ENCODE results near the gene NQO2. TPM values are rescaled to one million over a fixed set of nuclear protein-coding genes. Genes with fewer than 3 reads are reported as not detected.

Gene NQO2, protein sequence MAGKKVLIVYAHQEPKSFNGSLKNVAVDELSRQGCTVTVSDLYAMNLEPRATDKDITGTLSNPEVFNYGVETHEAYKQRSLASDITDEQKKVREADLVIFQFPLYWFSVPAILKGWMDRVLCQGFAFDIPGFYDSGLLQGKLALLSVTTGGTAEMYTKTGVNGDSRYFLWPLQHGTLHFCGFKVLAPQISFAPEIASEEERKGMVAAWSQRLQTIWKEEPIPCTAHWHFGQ
- 37.0 TPM for total RNA-seq
- 291 TPM for polyA plus RNA-seq (ENCODE audit: insufficient read depth, low read depth, low replicate concordance)
- long read RNA-seq, donor 1, full-length matches to known transcripts: 12 of 12 reads
- long read RNA-seq, donor 1, partial matches to known transcripts: 0 of 12 reads
- long read RNA-seq, donor 1, other reads (novel, unspliced or antisense): 0 of 12 reads
- long read RNA-seq, donor 2, full-length matches to known transcripts: 24 of 32 reads
- long read RNA-seq, donor 2, partial matches to known transcripts: 8 of 32 reads
- long read RNA-seq, donor 2, other reads (novel, unspliced or antisense): 0 of 32 reads
- long read RNA-seq, donor 3, full-length matches to known transcripts: 31 of 36 reads
- long read RNA-seq, donor 3, partial matches to known transcripts: 0 of 36 reads
- long read RNA-seq, donor 3, other reads (novel, unspliced or antisense): 5 of 36 reads
- long read RNA-seq, donor 4, full-length matches to known transcripts: 16 of 16 reads
- long read RNA-seq, donor 4, partial matches to known transcripts: 0 of 16 reads
- long read RNA-seq, donor 4, other reads (novel, unspliced or antisense): 0 of 16 reads
- long read RNA-seq, donor 5, full-length matches to known transcripts: 1 of 1 reads
- long read RNA-seq, donor 5, partial matches to known transcripts: 0 of 1 reads
- long read RNA-seq, donor 5, other reads (novel, unspliced or antisense): 0 of 1 reads
- long read RNA-seq, donor 6, full-length matches to known transcripts: 24 of 35 reads
- long read RNA-seq, donor 6, partial matches to known transcripts: 11 of 35 reads
- long read RNA-seq, donor 6, other reads (novel, unspliced or antisense): 0 of 35 reads
- long read RNA-seq, donor 7, full-length matches to known transcripts: 20 of 38 reads
- long read RNA-seq, donor 7, partial matches to known transcripts: 4 of 38 reads
- long read RNA-seq, donor 7, other reads (novel, unspliced or antisense): 14 of 38 reads
- long read RNA-seq, donor 8, full-length matches to known transcripts: 10 of 10 reads
- long read RNA-seq, donor 8, partial matches to known transcripts: 0 of 10 reads
- long read RNA-seq, donor 8, other reads (novel, unspliced or antisense): 0 of 10 reads
- long read RNA-seq, donor 9, full-length matches to known transcripts: 3 of 3 reads
- long read RNA-seq, donor 9, partial matches to known transcripts: 0 of 3 reads
- long read RNA-seq, donor 9, other reads (novel, unspliced or antisense): 0 of 3 reads
- long read RNA-seq, donor 10, full-length matches to known transcripts: 15 of 25 reads
- long read RNA-seq, donor 10, partial matches to known transcripts: 10 of 25 reads
- long read RNA-seq, donor 10, other reads (novel, unspliced or antisense): 0 of 25 reads

DNA sequence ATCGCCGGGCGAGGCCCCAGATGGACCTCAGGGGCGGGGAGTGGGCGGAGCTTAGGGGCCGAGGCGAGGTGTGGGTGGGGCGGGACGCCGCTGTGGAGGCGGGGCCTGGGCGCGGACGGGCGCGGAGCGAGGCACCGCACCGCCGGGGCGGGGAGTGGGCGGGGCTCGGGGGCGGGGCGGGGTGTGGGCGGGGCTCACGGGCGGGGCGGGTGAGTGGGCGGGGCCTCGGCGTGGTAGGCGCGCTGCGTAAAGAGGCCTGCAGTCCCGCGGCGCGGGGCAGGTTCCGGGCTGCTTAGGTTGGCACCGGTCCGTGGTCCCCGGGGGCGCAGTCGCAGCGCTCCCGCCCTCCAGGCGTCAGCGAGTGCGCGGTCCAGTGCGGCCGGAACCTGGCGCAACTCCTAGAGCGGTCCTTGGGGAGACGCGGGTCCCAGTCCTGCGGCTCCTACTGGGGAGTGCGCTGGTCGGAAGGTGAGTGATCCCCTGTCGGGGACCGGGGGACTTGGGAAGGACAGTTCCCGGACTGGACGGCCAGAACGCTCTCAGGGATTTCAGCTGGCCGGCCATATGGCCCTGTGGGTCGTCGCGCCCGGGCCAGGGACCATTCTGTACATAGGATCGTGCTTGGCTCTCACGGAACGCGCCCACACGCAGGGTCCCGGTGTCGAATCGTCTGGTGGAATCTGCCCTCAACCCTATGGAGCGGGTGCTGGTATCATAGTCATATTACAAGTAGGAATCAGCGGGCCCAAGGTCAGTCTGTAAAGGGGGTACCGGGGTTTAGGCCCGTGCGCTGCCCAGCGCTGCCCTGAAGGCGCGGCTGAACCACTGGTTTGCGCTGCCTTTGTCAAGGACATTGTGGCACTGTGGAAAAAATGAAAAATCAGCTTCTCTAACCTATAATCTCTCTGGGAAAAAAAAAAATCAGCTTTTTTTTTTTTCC lies at the start of gene NQO2:
Gene NQO2, plus strand, starts transcription at position 277 of the 940 bp plus-strand sequence. CDS start 6,659 bp downstream, outside the sequence.
- TF ChIP-seq, protein P1, sequence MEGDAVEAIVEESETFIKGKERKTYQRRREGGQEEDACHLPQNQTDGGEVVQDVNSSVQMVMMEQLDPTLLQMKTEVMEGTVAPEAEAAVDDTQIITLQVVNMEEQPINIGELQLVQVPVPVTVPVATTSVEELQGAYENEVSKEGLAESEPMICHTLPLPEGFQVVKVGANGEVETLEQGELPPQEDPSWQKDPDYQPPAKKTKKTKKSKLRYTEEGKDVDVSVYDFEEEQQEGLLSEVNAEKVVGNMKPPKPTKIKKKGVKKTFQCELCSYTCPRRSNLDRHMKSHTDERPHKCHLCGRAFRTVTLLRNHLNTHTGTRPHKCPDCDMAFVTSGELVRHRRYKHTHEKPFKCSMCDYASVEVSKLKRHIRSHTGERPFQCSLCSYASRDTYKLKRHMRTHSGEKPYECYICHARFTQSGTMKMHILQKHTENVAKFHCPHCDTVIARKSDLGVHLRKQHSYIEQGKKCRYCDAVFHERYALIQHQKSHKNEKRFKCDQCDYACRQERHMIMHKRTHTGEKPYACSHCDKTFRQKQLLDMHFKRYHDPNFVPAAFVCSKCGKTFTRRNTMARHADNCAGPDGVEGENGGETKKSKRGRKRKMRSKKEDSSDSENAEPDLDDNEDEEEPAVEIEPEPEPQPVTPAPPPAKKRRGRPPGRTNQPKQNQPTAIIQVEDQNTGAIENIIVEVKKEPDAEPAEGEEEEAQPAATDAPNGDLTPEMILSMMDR (IDR thresholded peaks at IDR 0.05; ENCODE audit: borderline replicate concordance, extremely low read depth, insufficient read depth): no peak
- peaks cover 0 to 8% (median 5%) of the 10 kb centered on the region in 3 donors for H3K36me3 ChIP-seq (ENCODE audit: control insufficient read depth in 2 of 3, insufficient read depth in 3 of 3, low read length in 3 of 3)
- no peak for FAIRE-seq
- no peaks in the 10 kb centered on the region for H3K27me3 ChIP-seq (ENCODE audit: control insufficient read depth, insufficient read depth, low read length)
- peaks cover 0 to 9% (median 0%) of the 10 kb centered on the region in 3 donors for H3K4me1 ChIP-seq (ENCODE audit: control insufficient read depth in 2 of 3, insufficient read depth in 2 of 3, low read depth in 1 of 3, low read length in 3 of 3)
- H3K9ac ChIP-seq (ENCODE audit: low read length in 3 of 3): peak within 1 kb of the TSS; percentile 49 to 93 (median 92)
- DNase-seq: peak; percentile 93 to 98 (median 95)
- intact Hi-C loops (cut with DNase I): loop anchor here (5.0 kb wide), 1 partner anchor 57 kb away; no protein-coding TSS in a partner anchor
- no peaks in the 10 kb centered on the region for H3K9me3 ChIP-seq (ENCODE audit: control insufficient read depth in 2 of 3, insufficient read depth in 1 of 3, low read length in 3 of 3)
- H3K4me3 ChIP-seq (ENCODE audit: low read length in 3 of 3): peak within 1 kb of the TSS; percentile 72 to 93 (median 88)
- peak within 1 kb of the TSS; percentile 93 to 95 for H3K27ac ChIP-seq (ENCODE audit: low read depth in 2 of 2, low read length in 2 of 2)

DNA sequence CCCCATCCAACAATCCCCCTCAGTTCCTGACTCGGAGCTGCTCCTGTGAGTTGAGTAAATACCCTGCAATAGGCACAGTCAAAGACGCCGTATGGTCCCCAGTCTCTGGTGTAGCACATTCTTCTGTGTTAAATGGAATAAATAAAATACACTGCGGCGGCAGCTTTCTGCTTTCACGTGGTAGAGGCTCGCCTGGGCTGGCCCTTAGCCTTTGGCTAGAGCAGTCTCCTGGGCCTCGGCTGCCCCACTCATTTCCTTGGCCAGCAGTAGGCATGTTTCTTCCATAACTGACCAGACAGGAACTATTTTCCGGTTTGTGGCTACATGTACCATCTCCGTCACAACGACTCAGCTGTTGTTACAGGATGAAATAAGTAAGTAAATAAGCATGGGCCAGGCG lies 49.0 kb upstream of the NQO2 start:
- DNase-seq (peak in 1 of 5 donors; percentile 22), FAIRE-seq (no peak)

More for the DNA sequence above, 49.0 kb upstream of the NQO2 start:
- intact Hi-C loops (cut with DNase I): no loop called here
- Histone ChIP-seq H3K4me1 (ENCODE audit: control insufficient read depth in 2 of 3, insufficient read depth in 2 of 3, low read depth in 1 of 3, low read length in 3 of 3) (peaks cover 0 to 11% (median 8%) of the 10 kb centered on the region in 3 donors), H3K9me3 (ENCODE audit: control insufficient read depth in 2 of 3, insufficient read depth in 1 of 3, low read length in 3 of 3) (no peaks in the 10 kb centered on the region), H3K9ac (ENCODE audit: low read length in 3 of 3) (no peak overlapping the region), H3K27ac (ENCODE audit: low read depth in 2 of 2, low read length in 2 of 2) (no peak overlapping the region), H3K36me3 (ENCODE audit: control insufficient read depth in 2 of 3, insufficient read depth in 3 of 3, low read length in 3 of 3) (peaks cover 0 to 16% (median 11%) of the 10 kb centered on the region in 3 donors), H3K27me3 (ENCODE audit: control insufficient read depth, insufficient read depth, low read length) (no peaks in the 10 kb centered on the region), H3K4me3 (ENCODE audit: low read length in 3 of 3) (no peak overlapping the region)
- TF ChIP-seq, protein P1 (IDR thresholded peaks at IDR 0.05; ENCODE audit: borderline replicate concordance, extremely low read depth, insufficient read depth): no peak
